HG03520 (cell line): Measurements from ENCODE around the gene SCP2.

Experiments
- ATAC-seq: cut with Tn5 transposase; IDR thresholded peaks from one replicate; pipeline ENCODE4 v1.9.1; 2021; ENCODE audit warnings: mild to moderate bottlenecking, moderate library complexity; ENCODE audit not compliant: unreplicated experiment

The SCP2 gene

DNA sequence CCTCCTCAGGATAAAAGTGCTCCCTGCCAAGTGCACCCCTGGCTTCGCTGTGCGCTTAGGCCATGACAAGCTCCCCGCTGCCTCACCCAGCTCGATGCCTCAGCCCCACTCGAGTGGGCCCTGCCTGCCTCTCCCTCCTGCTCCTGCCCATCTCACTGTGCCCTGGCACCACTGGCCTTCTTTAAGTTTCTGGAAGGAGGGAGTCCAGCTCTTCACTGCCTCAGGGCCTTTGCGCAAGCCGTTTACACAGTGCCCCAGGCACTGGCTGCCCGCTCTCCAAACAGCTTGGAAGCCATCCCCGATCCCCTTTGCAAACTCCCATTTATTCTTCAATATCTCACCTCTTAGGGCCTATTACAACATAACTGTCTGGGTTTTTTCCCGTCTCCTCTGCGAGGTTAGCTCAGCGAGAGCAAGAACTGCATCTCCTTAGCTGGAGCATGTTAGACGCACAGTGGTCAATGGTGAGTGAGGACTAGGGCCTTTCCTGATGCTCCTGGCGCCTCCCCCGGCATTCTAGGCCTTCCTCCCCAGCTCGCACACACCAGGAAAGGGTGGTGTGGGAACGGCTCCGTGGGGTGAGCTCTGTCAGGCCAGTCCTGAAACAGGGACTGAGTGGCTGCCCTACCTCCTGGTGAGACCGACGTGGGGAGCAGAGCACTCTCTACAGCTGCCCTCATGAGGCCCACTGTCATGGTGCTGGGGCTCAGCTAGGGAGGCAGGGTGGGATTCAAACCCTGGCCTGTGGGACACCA lies 166.9 kb downstream of the SCP2 start:
- ATAC-seq: no peak

DNA sequence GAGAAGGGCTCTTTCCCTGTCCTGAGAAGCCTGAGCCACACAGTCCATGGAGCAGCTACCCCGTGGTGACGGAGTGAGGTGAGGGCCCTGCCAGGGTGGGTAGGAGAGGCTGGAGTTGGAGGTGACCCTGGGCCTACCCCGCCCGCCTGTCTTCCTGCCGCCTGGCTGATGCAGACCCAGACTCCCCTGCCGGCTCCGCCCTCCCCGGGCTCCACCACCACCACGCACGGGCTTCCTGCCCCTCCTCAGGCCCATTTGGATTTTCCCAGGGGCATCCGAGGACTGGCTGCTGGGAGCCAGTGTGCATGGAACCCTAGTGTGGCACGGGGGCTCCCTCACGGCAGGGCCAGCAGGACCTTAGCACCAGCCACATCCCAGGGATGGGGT lies 167.4 kb downstream of the SCP2 start:
- no peak for ATAC-seq
